ENCODE results near the gene OR2V2. TPM values are rescaled to one million over a fixed set of nuclear protein-coding genes. Genes with fewer than 3 reads are reported as not detected.

Gene OR2V2
- total and polyA plus RNA-seq, 10 of the 15 experiments (the other 5 are each of a cell fraction or from before 2014, with no cell fraction given), result 0.26 TPM; not detected in 9

- in situ Hi-C loops (cut with MboI), result no loop called here
- FAIRE-seq, result peak; percentile 7
- Histone ChIP-seq H3K27me3 (replicated peaks in 1 of 2; ENCODE audit: control insufficient read depth in 2 of 2, insufficient read depth in 2 of 2, low read length in 1 of 2) (no peaks in the 10 kb centered on the region), H3K4me1 (ENCODE audit: control insufficient read depth, insufficient read depth, low read length) (peaks cover 32% of the 10 kb centered on the region), H3K9me3 (replicated peaks; ENCODE audit: control insufficient read depth, insufficient read depth, low read length) (no peaks in the 10 kb centered on the region), H3K79me2 (ENCODE audit: control insufficient read depth, insufficient read depth, low read length) (no peaks in the 10 kb centered on the region), H2AFZ (ENCODE audit: control insufficient read depth, low read depth, low read length) (no peak overlapping the region; the same call in 1 of the 2 replicates), H4K20me1 (ENCODE audit: control insufficient read depth, insufficient read depth) (no peaks in the 10 kb centered on the region), H3K27ac (ENCODE audit: control insufficient read depth, insufficient read depth) (no peak overlapping the region), H3K9ac (ENCODE audit: control insufficient read depth, insufficient read depth, low read length) (no peak overlapping the region), H3K4me3 (no peak overlapping the region), H3K4me2 (ENCODE audit: control insufficient read depth, insufficient read depth) (peak overlapping the region; percentile 19), H3K36me3 (ENCODE audit: control insufficient read depth in 2 of 2, insufficient read depth in 2 of 2, low read length in 1 of 2) (no peaks in the 10 kb centered on the region)
- BruUV-seq (replicated peaks), result no TSS peak
- no peak for DNase-seq (ENCODE audit: low read depth, low spot score)
- 0 out of 3 replicates have a peak, but pooled peaks have one; percentile 5 for ATAC-seq
- 31% methylated on average over 6 of the region's 6 CpGs for WGBS (ENCODE audit: insufficient coverage, insufficient replicate concordance, low lambda C conversion rate, missing lambda C conversion rate)
- intact Hi-C loops (cut with micrococcal nuclease; ENCODE audit: unreplicated experiment), result no loop called here
- ChIA-PET RAD21 (ENCODE audit: unreplicated experiment) (interaction anchor here (1.0 to 2.3 kb wide), 7 partner anchors 11 to 306 kb away, joined by 3 to 14 read pairs (median 5); partner anchors contain the start of gene ZFP62), CTCF (interaction anchor here (0.9 to 4.5 kb wide), 18 partner anchors 9 to 380 kb away, joined by 3 to 37 read pairs (median 5); partner anchors contain the start of gene BTNL9), POLR2A (interaction anchor here (1.4 kb wide), 1 partner anchor 18 kb away, joined by 4 read pairs; no protein-coding TSS in a partner anchor), SMC1A (ENCODE audit: uncharacterized antibody, unreplicated experiment) (interaction anchor here (0.8 to 2.6 kb wide), 10 partner anchors 10 to 362 kb away, joined by 3 to 17 read pairs (median 6); no protein-coding TSS in a partner anchor)
- TF ChIP-seq ETV6 (conservative IDR thresholded peaks at IDR 0.05 in 1 of 2, IDR thresholded peaks at IDR 0.05 in 1 of 2; ENCODE audit: borderline replicate concordance in 1 of 2, low read depth in 1 of 2) (peak in 1 of 2 experiments; percentile 14; a peak in 1 of 4 replicates), MEF2B (IDR thresholded peaks at IDR 0.05; ENCODE audit: partially characterized antibody, poor library complexity, severe bottlenecking) (peak; percentile 24), POU2F2 (IDR thresholded peaks at IDR 0.05; ENCODE audit: borderline replicate concordance, low read depth, low read length) (peak; percentile 52; the same call in 1 of the 3 replicates), ZNF592 (IDR thresholded peaks at IDR 0.05) (no peak), IKZF2 (IDR thresholded peaks at IDR 0.05) (peak in 1 of 2 experiments; percentile 32; a peak in 1 of 4 replicates), TBL1XR1 (IDR thresholded peaks at IDR 0.05; ENCODE audit: low read depth, low read length) (no peak), NFYA (IDR thresholded peaks at IDR 0.05; ENCODE audit: borderline replicate concordance, low read depth, low read length) (no peak), RUNX3 (IDR thresholded peaks at IDR 0.05; ENCODE audit: low read length) (peak; percentile 73), SREBF2 (IDR thresholded peaks at IDR 0.05; ENCODE audit: low read length) (no peak)
- TF ChIP-seq, protein P1, sequence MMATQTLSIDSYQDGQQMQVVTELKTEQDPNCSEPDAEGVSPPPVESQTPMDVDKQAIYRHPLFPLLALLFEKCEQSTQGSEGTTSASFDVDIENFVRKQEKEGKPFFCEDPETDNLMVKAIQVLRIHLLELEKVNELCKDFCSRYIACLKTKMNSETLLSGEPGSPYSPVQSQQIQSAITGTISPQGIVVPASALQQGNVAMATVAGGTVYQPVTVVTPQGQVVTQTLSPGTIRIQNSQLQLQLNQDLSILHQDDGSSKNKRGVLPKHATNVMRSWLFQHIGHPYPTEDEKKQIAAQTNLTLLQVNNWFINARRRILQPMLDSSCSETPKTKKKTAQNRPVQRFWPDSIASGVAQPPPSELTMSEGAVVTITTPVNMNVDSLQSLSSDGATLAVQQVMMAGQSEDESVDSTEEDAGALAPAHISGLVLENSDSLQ (IDR thresholded peaks at IDR 0.05), result peak; percentile 37; the same call in 1 of the 2 replicates
These were observed 19.7 kb downstream of the OR2V2 start for GRCh38 chr5:181166812-181167733.
